ENCODE results near the gene ISM1.

The ISM1 gene

GRCh38 chr20:13223736-13224520 lies 2.9 kb downstream of the ISM1 start:
- Histone ChIP-seq H4K20me1 (ENCODE audit: insufficient read depth, low read length) (no peaks in the 10 kb centered on the region), H3K4me2 (ENCODE audit: low read depth, low read length) (no peak overlapping the region), H3K27me3 (replicated peaks; ENCODE audit: insufficient read depth, low read length) (peaks cover 41% of the 10 kb centered on the region), H3K9me2 (replicated peaks; ENCODE audit: insufficient read depth, low read length) (no peaks in the 10 kb centered on the region), H3F3A (ENCODE audit: insufficient read depth, low read length) (no peaks in the 10 kb centered on the region), H3K4me1 (ENCODE audit: low read length) (no peaks in the 10 kb centered on the region), H3K27ac (ENCODE audit: low read length) (no peak overlapping the region), H3K4me3 (ENCODE audit: low read length) (no peak overlapping the region), H3K36me3 (replicated peaks; ENCODE audit: insufficient read depth, low read length) (no peaks in the 10 kb centered on the region), H3K9me3 (replicated peaks; ENCODE audit: insufficient read depth, low read length) (no peaks in the 10 kb centered on the region), H3K9ac (ENCODE audit: low read length) (no peak overlapping the region), H3K79me2 (ENCODE audit: low read length) (no peaks in the 10 kb centered on the region), H2AFZ (ENCODE audit: low read length) (no peak overlapping the region)
- no peak for DNase-seq
- TF ChIP-seq CTCF (IDR thresholded peaks at IDR 0.05; ENCODE audit: low read length): no peak
- no peak for TF ChIP-seq EZH2 (optimal IDR thresholded peaks at IDR 0.05; ENCODE audit: low read depth, low read length)
- no peak for TF ChIP-seq EZH2phosphoT487 (IDR thresholded peaks at IDR 0.05; ENCODE audit: low read length)

- Histone ChIP-seq H3K4me3 (ENCODE audit: low read length) (no peak overlapping the region), H3K4me1 (ENCODE audit: low read length) (0 out of 2 replicates have a peak, but pooled peaks cover 4% of the 10 kb centered on the region), H3F3A (ENCODE audit: insufficient read depth, low read length) (no peaks in the 10 kb centered on the region), H3K79me2 (ENCODE audit: low read length) (no peaks in the 10 kb centered on the region), H3K9me3 (replicated peaks; ENCODE audit: insufficient read depth, low read length) (no peaks in the 10 kb centered on the region), H3K9me2 (replicated peaks; ENCODE audit: insufficient read depth, low read length) (no peaks in the 10 kb centered on the region), H3K27ac (ENCODE audit: low read length) (no peak overlapping the region), H3K27me3 (replicated peaks; ENCODE audit: insufficient read depth, low read length) (peaks cover 37% of the 10 kb centered on the region), H3K36me3 (replicated peaks; ENCODE audit: insufficient read depth, low read length) (no peaks in the 10 kb centered on the region), H3K4me2 (ENCODE audit: low read depth, low read length) (no peak overlapping the region), H3K9ac (ENCODE audit: low read length) (no peak overlapping the region), H2AFZ (ENCODE audit: low read length) (no peak overlapping the region), H4K20me1 (ENCODE audit: insufficient read depth, low read length) (no peaks in the 10 kb centered on the region)
- TF ChIP-seq EZH2phosphoT487 (IDR thresholded peaks at IDR 0.05; ENCODE audit: low read length): no peak
- DNase-seq: no peak
These were observed 5.3 kb downstream of the ISM1 start for GRCh38 chr20:13226367-13226766.

- H2AFZ ChIP-seq (ENCODE audit: low read length): no peak overlapping the region
- no peaks in the 10 kb centered on the region for H3K79me2 ChIP-seq (ENCODE audit: low read length)
- TF ChIP-seq EZH2 (optimal IDR thresholded peaks at IDR 0.05; ENCODE audit: low read depth, low read length): no peak
- no peak for TF ChIP-seq EZH2phosphoT487 (IDR thresholded peaks at IDR 0.05; ENCODE audit: low read length)
- no peak for TF ChIP-seq CTCF (IDR thresholded peaks at IDR 0.05; ENCODE audit: low read length)
- no peaks in the 10 kb centered on the region for H3F3A ChIP-seq (ENCODE audit: insufficient read depth, low read length)
- DNase-seq: no peak
- no peaks in the 10 kb centered on the region for H3K9me2 ChIP-seq (replicated peaks; ENCODE audit: insufficient read depth, low read length)
- no peak overlapping the region for H3K9ac ChIP-seq (ENCODE audit: low read length)
- H3K4me3 ChIP-seq (ENCODE audit: low read length): no peak overlapping the region
- H3K4me1 ChIP-seq (ENCODE audit: low read length): 0 out of 2 replicates have a peak, but pooled peaks cover 4% of the 10 kb centered on the region
- no peak overlapping the region for H3K4me2 ChIP-seq (ENCODE audit: low read depth, low read length)
- H3K36me3 ChIP-seq (replicated peaks; ENCODE audit: insufficient read depth, low read length): no peaks in the 10 kb centered on the region
- H3K9me3 ChIP-seq (replicated peaks; ENCODE audit: insufficient read depth, low read length): no peaks in the 10 kb centered on the region
- H3K27me3 ChIP-seq (replicated peaks; ENCODE audit: insufficient read depth, low read length): peaks cover 36% of the 10 kb centered on the region
- H4K20me1 ChIP-seq (ENCODE audit: insufficient read depth, low read length): no peaks in the 10 kb centered on the region
- H3K27ac ChIP-seq (ENCODE audit: low read length): no peak overlapping the region
These were observed 7.7 kb downstream of the ISM1 start for GRCh38 chr20:13228771-13229170.

GRCh38 chr20:13229538-13229937 lies 8.5 kb downstream of the ISM1 start:
- Histone ChIP-seq H3K27ac (ENCODE audit: low read length) (no peak overlapping the region), H3K4me2 (ENCODE audit: low read depth, low read length) (no peak overlapping the region), H3K4me3 (ENCODE audit: low read length) (no peak overlapping the region), H3K9me3 (replicated peaks; ENCODE audit: insufficient read depth, low read length) (no peaks in the 10 kb centered on the region), H4K20me1 (ENCODE audit: insufficient read depth, low read length) (no peaks in the 10 kb centered on the region), H3K9ac (ENCODE audit: low read length) (no peak overlapping the region), H3K9me2 (replicated peaks; ENCODE audit: insufficient read depth, low read length) (no peaks in the 10 kb centered on the region), H3K4me1 (ENCODE audit: low read length) (0 out of 2 replicates have a peak, but pooled peaks cover 4% of the 10 kb centered on the region), H2AFZ (ENCODE audit: low read length) (no peak overlapping the region), H3K27me3 (replicated peaks; ENCODE audit: insufficient read depth, low read length) (peaks cover 29% of the 10 kb centered on the region), H3F3A (ENCODE audit: insufficient read depth, low read length) (no peaks in the 10 kb centered on the region), H3K79me2 (ENCODE audit: low read length) (no peaks in the 10 kb centered on the region), H3K36me3 (replicated peaks; ENCODE audit: insufficient read depth, low read length) (no peaks in the 10 kb centered on the region)
- no peak for TF ChIP-seq CTCF (IDR thresholded peaks at IDR 0.05; ENCODE audit: low read length)
- TF ChIP-seq EZH2phosphoT487 (IDR thresholded peaks at IDR 0.05; ENCODE audit: low read length): no peak
- TF ChIP-seq EZH2 (optimal IDR thresholded peaks at IDR 0.05; ENCODE audit: low read depth, low read length): no peak
- DNase-seq: no peak

All from MM.1S (cell line).